ENCODE results near the gene CDH13.

DNA sequence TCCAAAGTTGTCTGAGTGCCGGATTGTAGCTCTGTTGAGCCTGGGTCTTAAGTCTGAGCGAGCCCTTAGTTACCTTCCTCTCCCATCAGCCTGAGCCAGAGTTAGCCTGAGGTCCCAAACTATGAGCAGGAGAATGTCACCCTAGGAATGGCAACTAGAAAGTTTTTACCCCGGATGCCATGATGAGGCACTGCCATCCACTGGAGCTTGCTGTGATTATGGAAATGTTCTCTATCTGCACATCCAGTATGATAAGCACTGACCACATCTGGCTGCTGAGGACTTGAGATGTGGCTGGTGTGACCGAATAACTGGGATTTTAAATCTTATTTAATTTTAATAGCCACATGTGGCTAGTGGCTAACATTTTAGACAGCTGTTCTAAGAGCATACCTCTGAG lies 550.0 kb downstream of the CDH13 start:
- TF ChIP-seq CTCF (IDR thresholded peaks at IDR 0.05; ENCODE audit: borderline replicate concordance, extremely low read depth, low read length, poor library complexity, severe bottlenecking) (no peak), EZH2 (IDR thresholded peaks at IDR 0.05; ENCODE audit: borderline replicate concordance, low read depth, low read length, severe bottlenecking) (no peak)
